Stimulated activated CD8-positive, alpha-beta memory T cell treated with anti-CD3 and anti-CD28 coated beads, Interleukin-7, amount 100 ng/mL, for 4 hours (primary cell): ENCODE measurements around the gene NRXN3.
A peak's percentile ranks its signal among the peaks of the same experiment; 100 is the strongest.
"Not testable (repeated sequence)": the region's sequence is repeated elsewhere in the genome, so short reads cannot be mapped to it uniquely, and the experiment has no call there.

Source experiments
- DNase-seq, 2 donors: peaks; one replicate each; pipeline ENCODE4 v3.0.0-alpha.2; 2020; ENCODE audit warnings: low read depth in 2 of 2

Gene NRXN3

GRCh38 chr14:78486081-78486480, 315.9 kb downstream of the NRXN3 start:
- DNase-seq: no peak

GRCh38 chr14:78486621-78487020, 316.4 kb downstream of the NRXN3 start:
- no peak for DNase-seq

GRCh38 chr14:78487573-78487972, 317.4 kb downstream of the NRXN3 start:
- DNase-seq: not testable (repeated sequence)

- no peak for DNase-seq
These were observed 318.8 kb downstream of the NRXN3 start for GRCh38 chr14:78488938-78489337.

GRCh38 chr14:78491048-78491447, 320.9 kb downstream of the NRXN3 start:
- no peak for DNase-seq

- no peak for DNase-seq
These were observed 328.0 kb downstream of the NRXN3 start for GRCh38 chr14:78498062-78498595.

GRCh38 chr14:78501909-78502308, 331.7 kb downstream of the NRXN3 start:
- DNase-seq: no peak

- no peak for DNase-seq
These were observed 337.9 kb downstream of the NRXN3 start for GRCh38 chr14:78508023-78508422.

- no peak for DNase-seq
These were observed 339.3 kb downstream of the NRXN3 start for GRCh38 chr14:78509516-78509915.

- no peak for DNase-seq
These were observed 341.8 kb downstream of the NRXN3 start for GRCh38 chr14:78512021-78512420.

GRCh38 chr14:78519863-78520262, 349.7 kb downstream of the NRXN3 start:
- DNase-seq: no peak

GRCh38 chr14:78524196-78524595, 354.0 kb downstream of the NRXN3 start:
- DNase-seq: no peak

- no peak for DNase-seq
These were observed 354.6 kb downstream of the NRXN3 start for GRCh38 chr14:78524766-78525165.

- DNase-seq: no peak
These were observed 359.9 kb downstream of the NRXN3 start for GRCh38 chr14:78530078-78530477.

- no peak for DNase-seq
These were observed 364.0 kb downstream of the NRXN3 start for GRCh38 chr14:78534141-78534540.

GRCh38 chr14:78535041-78535440, 364.9 kb downstream of the NRXN3 start:
- no peak for DNase-seq

GRCh38 chr14:78541788-78542187, 371.6 kb downstream of the NRXN3 start:
- DNase-seq: not testable (repeated sequence)

GRCh38 chr14:78543433-78543832, 373.3 kb downstream of the NRXN3 start:
- DNase-seq: no peak

- no peak for DNase-seq
These were observed 390.9 kb downstream of the NRXN3 start for GRCh38 chr14:78561074-78561473.

- peak in 1 of 2 donors; percentile 2 for DNase-seq
These were observed 396.1 kb downstream of the NRXN3 start for GRCh38 chr14:78566026-78566858.

- DNase-seq: no peak
These were observed 396.6 kb downstream of the NRXN3 start for GRCh38 chr14:78566859-78567172.

GRCh38 chr14:78567343-78567742, 397.2 kb downstream of the NRXN3 start:
- no peak for DNase-seq

GRCh38 chr14:78573736-78574135, 403.6 kb downstream of the NRXN3 start:
- DNase-seq: not testable (repeated sequence)
